Naive thymus-derived CD4-positive, alpha-beta T cell (primary cell): ENCODE measurements around the gene MOCOS. TPM values are rescaled to one million over a fixed set of nuclear protein-coding genes. Genes with fewer than 3 reads are reported as not detected.

Experiments
- ATAC-seq: fragments of 150-1000 bp; cut with Tn5 transposase; 2 replicates; pipeline ENCODE4 v1.10.0; 2021; ENCODE audit warnings: mild to moderate bottlenecking, moderate library complexity
- CTCF ChIA-PET: fragments of 350-600 bp; sonication (Branson Sonifier 250); formaldehyde crosslinking; loops from one replicate; lab custom pipeline; 2021; ENCODE audit warnings: antibody characterized with exemption; lab: Charles Lee
- POLR2A ChIA-PET: fragments of 350-600 bp; sonication (Branson Sonifier 250); formaldehyde crosslinking; loops from one replicate; lab custom pipeline; 2021; ENCODE audit warnings: antibody characterized with exemption, inconsistent platforms; lab: Charles Lee
- DNase-seq, 9 donors: peaks; one replicate each; pipeline versions ENCODE4 v3.0.0 to v3.0.0-alpha.2; 2020 to 2022; ENCODE audit warnings: mixed read lengths in 1 of 9
- H3K27ac ChIP-seq: one replicate; pipeline ENCODE4 v1.7.0; 2013; ENCODE audit warnings: mild to moderate bottlenecking, low read depth, low read length, moderate library complexity
- H3K27me3 ChIP-seq, 2 donors: one replicate each; pipeline ENCODE4 v1.7.0; 2013; ENCODE audit warnings: low read length in 2 of 2, mild to moderate bottlenecking in 2 of 2, moderate library complexity in 2 of 2; ENCODE audit not compliant: control insufficient read depth in 2 of 2, insufficient read depth in 2 of 2
- H3K36me3 ChIP-seq, 3 experiments: 1 replicate in 2 of 3; 2 replicates in 1 of 3; pipeline ENCODE4 v1.7.0; 2013; ENCODE audit warnings: low read length in 3 of 3, mild to moderate bottlenecking in 3 of 3, moderate library complexity in 1 of 3; ENCODE audit not compliant: insufficient read depth in 3 of 3, control insufficient read depth in 2 of 3
- H3K4me1 ChIP-seq, 2 donors: one replicate each; pipeline ENCODE4 v1.7.0; 2013; ENCODE audit warnings: low read length in 2 of 2, mild to moderate bottlenecking in 2 of 2, moderate library complexity in 1 of 2; ENCODE audit not compliant: control insufficient read depth in 2 of 2, insufficient read depth in 2 of 2
- H3K4me3 ChIP-seq: 2 replicates; pipeline ENCODE4 v1.7.0; 2013; ENCODE audit warnings: mild to moderate bottlenecking, low read length
- H3K9me3 ChIP-seq, 3 experiments: 1 replicate in 2 of 3; 2 replicates in 1 of 3; pipeline ENCODE4 v1.7.0; 2013; ENCODE audit warnings: low read length in 3 of 3; ENCODE audit not compliant: control insufficient read depth in 2 of 3
- H3K27ac Mint-ChIP-seq, 9 donors: one replicate each; pipeline ENCODE4 v1.8.0; 2020 to 2022; ENCODE audit warnings: mixed read lengths in 9 of 9, mild to moderate bottlenecking in 8 of 9, moderate library complexity in 5 of 9, inconsistent platforms in 2 of 9
- H3K27me3 Mint-ChIP-seq, 5 donors: one replicate each; pipeline ENCODE4 v1.8.0; 2021 to 2022; ENCODE audit warnings: mixed read lengths in 5 of 5, mild to moderate bottlenecking in 1 of 5
- H3K36me3 Mint-ChIP-seq, 5 donors: one replicate each; pipeline ENCODE4 v1.8.0; 2020 to 2022; ENCODE audit warnings: mixed read lengths in 5 of 5, mild to moderate bottlenecking in 3 of 5, inconsistent platforms in 1 of 5
- H3K4me1 Mint-ChIP-seq, 7 donors: one replicate each; pipeline ENCODE4 v1.8.0; 2020 to 2022; ENCODE audit warnings: mixed read lengths in 7 of 7, mild to moderate bottlenecking in 3 of 7, inconsistent platforms in 1 of 7
- H3K4me3 Mint-ChIP-seq, 10 donors: one replicate each; pipeline ENCODE4 v1.8.0; 2020 to 2022; ENCODE audit warnings: mild to moderate bottlenecking in 10 of 10, mixed read lengths in 10 of 10, moderate library complexity in 6 of 10, inconsistent platforms in 2 of 10
- H3K9me3 Mint-ChIP-seq, 11 donors: one replicate each; pipeline ENCODE4 v1.8.0; 2020 to 2022; ENCODE audit warnings: mixed read lengths in 11 of 11, mild to moderate bottlenecking in 4 of 11, inconsistent platforms in 1 of 11, moderate library complexity in 1 of 11
- intact Hi-C, 2 donors: fragments of 100-400 bp; cut with micrococcal nuclease; formaldehyde crosslinking; loops; one replicate each; pipeline ENCODE4 v1.15.1; 2023
- polyA plus RNA-seq, 2 donors: library from polyadenylated mRNA; unstranded; fragments of 300-500 nt; fragmentation: Illumina TruSeq; gene quantifications; one replicate each; pipeline ENCODE4 v1.2.3, GENCODE V29; 2021
- total RNA-seq, 6 experiments: library from RNA in 5 of 6; stranded (reverse) in 5 of 6; gene quantifications; 1 replicate in 5 of 6; 2 replicates in 1 of 6; pipeline ENCODE4 v1.2.3 and lab custom pipeline; 2021 to 2026

Gene MOCOS
- total and polyA plus RNA-seq, 7 experiments from 2014 or later, result 0.05 TPM; not detected in 6

- Histone ChIP-seq H3K4me3 (no peak overlapping the region), H3K9me3 (no peaks in the 10 kb centered on the region), H3K27ac (no peak overlapping the region), H3K36me3 (no peaks in the 10 kb centered on the region), H3K27me3 (no peaks in the 10 kb centered on the region), H3K4me1 (no peaks in the 10 kb centered on the region)
- H3K9me3 Mint-ChIP-seq, result no peaks in the 10 kb centered on the region
- CTCF ChIA-PET, result interaction anchor here (0.6 to 0.7 kb wide), 2 partner anchors 39 to 229 kb away, joined by 3 read pairs; no protein-coding TSS in a partner anchor
- POLR2A ChIA-PET, result no interaction called here
- intact Hi-C loops, result no loop called here
- H3K4me1 Mint-ChIP-seq, result no peaks in the 10 kb centered on the region
- H3K27me3 Mint-ChIP-seq, result peaks cover 0 to 17% (median 10%) of the 10 kb centered on the region in 5 donors
- no peak for DNase-seq
- no peak for ATAC-seq
- H3K27ac Mint-ChIP-seq, result no peak overlapping the region
- no peaks in the 10 kb centered on the region for H3K36me3 Mint-ChIP-seq
- no peak overlapping the region for H3K4me3 Mint-ChIP-seq
Measured at GRCh38 chr18:36255072-36255698, 67.9 kb downstream of the MOCOS start.

- ATAC-seq, result no peak
- no peaks in the 10 kb centered on the region for H3K4me1 Mint-ChIP-seq
- Histone ChIP-seq H3K27ac (no peak overlapping the region), H3K9me3 (no peaks in the 10 kb centered on the region), H3K36me3 (no peaks in the 10 kb centered on the region), H3K4me1 (no peaks in the 10 kb centered on the region), H3K27me3 (no peaks in the 10 kb centered on the region), H3K4me3 (no peak overlapping the region)
- ChIA-PET CTCF (interaction anchor here (0.6 kb wide), 1 partner anchor 230 kb away, joined by 3 read pairs; no protein-coding TSS in a partner anchor), POLR2A (no interaction called here)
- peaks cover 0 to 17% (median 7%) of the 10 kb centered on the region in 5 donors for H3K27me3 Mint-ChIP-seq
- DNase-seq, result no peak
- H3K4me3 Mint-ChIP-seq, result no peak overlapping the region
- intact Hi-C loops, result no loop called here
- no peak overlapping the region for H3K27ac Mint-ChIP-seq
- H3K36me3 Mint-ChIP-seq, result no peaks in the 10 kb centered on the region
- no peaks in the 10 kb centered on the region for H3K9me3 Mint-ChIP-seq
Measured at GRCh38 chr18:36256094-36256493, 68.8 kb downstream of the MOCOS start.

GRCh38 chr18:36262971-36263370 lies 75.7 kb downstream of the MOCOS start:
- intact Hi-C loops, result no loop called here
- Histone ChIP-seq H3K4me3 (no peak overlapping the region), H3K36me3 (no peaks in the 10 kb centered on the region), H3K27ac (no peak overlapping the region), H3K9me3 (no peaks in the 10 kb centered on the region), H3K27me3 (no peaks in the 10 kb centered on the region), H3K4me1 (no peaks in the 10 kb centered on the region)
- Mint-ChIP-seq H3K9me3 (no peaks in the 10 kb centered on the region), H3K27me3 (peaks cover 0 to 13% (median 6%) of the 10 kb centered on the region in 5 donors), H3K4me3 (no peak overlapping the region), H3K36me3 (no peaks in the 10 kb centered on the region), H3K27ac (no peak overlapping the region), H3K4me1 (no peaks in the 10 kb centered on the region)
- ChIA-PET CTCF (no interaction called here), POLR2A (no interaction called here)
- ATAC-seq, result no peak
- DNase-seq, result no peak

- no peaks in the 10 kb centered on the region for H3K4me1 ChIP-seq
- Mint-ChIP-seq H3K4me3 (no peak overlapping the region), H3K36me3 (no peaks in the 10 kb centered on the region), H3K4me1 (no peaks in the 10 kb centered on the region), H3K27me3 (peaks cover 0 to 8% (median 0%) of the 10 kb centered on the region in 5 donors), H3K9me3 (peaks cover 0 to 2% (median 0%) of the 10 kb centered on the region in 11 donors), H3K27ac (no peak overlapping the region)
- no peaks in the 10 kb centered on the region for H3K9me3 ChIP-seq
- H3K36me3 ChIP-seq, result no peaks in the 10 kb centered on the region
- H3K27me3 ChIP-seq, result no peaks in the 10 kb centered on the region
- ChIA-PET CTCF (no interaction called here), POLR2A (no interaction called here)
- intact Hi-C loops, result no loop called here
- no peak for DNase-seq
- no peak for ATAC-seq
- no peak overlapping the region for H3K4me3 ChIP-seq
- H3K27ac ChIP-seq, result no peak overlapping the region
Measured at GRCh38 chr18:36264283-36264682, 77.0 kb downstream of the MOCOS start.

- Histone ChIP-seq H3K9me3 (no peaks in the 10 kb centered on the region), H3K27ac (no peak overlapping the region), H3K4me1 (no peaks in the 10 kb centered on the region), H3K36me3 (no peaks in the 10 kb centered on the region), H3K4me3 (no peak overlapping the region), H3K27me3 (no peaks in the 10 kb centered on the region)
- CTCF ChIA-PET, result no interaction called here
- H3K27me3 Mint-ChIP-seq, result peaks cover 0 to 6% (median 5%) of the 10 kb centered on the region in 5 donors
- DNase-seq (no peak), ATAC-seq (no peak)
- peaks cover 0 to 2% (median 0%) of the 10 kb centered on the region in 11 donors for H3K9me3 Mint-ChIP-seq
- H3K4me1 Mint-ChIP-seq, result no peaks in the 10 kb centered on the region
- no peaks in the 10 kb centered on the region for H3K36me3 Mint-ChIP-seq
- intact Hi-C loops, result no loop called here
- POLR2A ChIA-PET, result no interaction called here
- no peak overlapping the region for H3K4me3 Mint-ChIP-seq
- no peak overlapping the region for H3K27ac Mint-ChIP-seq
Measured at GRCh38 chr18:36265015-36265414, 77.7 kb downstream of the MOCOS start.

GRCh38 chr18:36269157-36269556 lies 81.9 kb downstream of the MOCOS start:
- no peaks in the 10 kb centered on the region for H3K27me3 ChIP-seq
- H3K9me3 Mint-ChIP-seq, result peaks cover 0 to 2% (median 0%) of the 10 kb centered on the region in 11 donors
- DNase-seq (no peak), ATAC-seq (no peak)
- no peaks in the 10 kb centered on the region for H3K4me1 Mint-ChIP-seq
- H3K4me3 Mint-ChIP-seq, result no peak overlapping the region
- no peak overlapping the region for H3K4me3 ChIP-seq
- no peaks in the 10 kb centered on the region for H3K4me1 ChIP-seq
- H3K9me3 ChIP-seq, result no peaks in the 10 kb centered on the region
- H3K27ac ChIP-seq, result no peak overlapping the region
- POLR2A ChIA-PET, result no interaction called here
- CTCF ChIA-PET, result no interaction called here
- intact Hi-C loops, result no loop called here
- H3K27ac Mint-ChIP-seq, result no peak overlapping the region
- H3K27me3 Mint-ChIP-seq, result peaks cover 0 to 10% (median 8%) of the 10 kb centered on the region in 5 donors
- H3K36me3 Mint-ChIP-seq, result no peaks in the 10 kb centered on the region
- H3K36me3 ChIP-seq, result no peaks in the 10 kb centered on the region

- Histone ChIP-seq H3K4me1 (no peaks in the 10 kb centered on the region), H3K36me3 (no peaks in the 10 kb centered on the region), H3K27ac (no peak overlapping the region), H3K9me3 (no peaks in the 10 kb centered on the region), H3K27me3 (no peaks in the 10 kb centered on the region), H3K4me3 (no peak overlapping the region)
- Mint-ChIP-seq H3K4me3 (no peak overlapping the region), H3K27me3 (peaks cover 11 to 22% (median 13%) of the 10 kb centered on the region in 5 donors), H3K4me1 (no peaks in the 10 kb centered on the region), H3K36me3 (no peaks in the 10 kb centered on the region), H3K27ac (no peak overlapping the region), H3K9me3 (peaks cover 0 to 2% (median 0%) of the 10 kb centered on the region in 11 donors)
- CTCF ChIA-PET, result interaction anchor here (0.9 kb wide), 1 partner anchor 10 kb away, joined by 5 read pairs; no protein-coding TSS in a partner anchor
- DNase-seq, result no peak
- intact Hi-C loops, result no loop called here
- POLR2A ChIA-PET, result no interaction called here
- ATAC-seq, result no peak
Measured at GRCh38 chr18:36271153-36271552, 83.9 kb downstream of the MOCOS start.
